HG03521 (cell line): ENCODE results near the gene MAL.

Source experiments
- ATAC-seq: cut with Tn5 transposase; IDR thresholded peaks from one replicate; pipeline ENCODE4 v1.9.1; 2021; ENCODE audit warnings: mild to moderate bottlenecking, moderate library complexity; ENCODE audit not compliant: unreplicated experiment

MAL gene

DNA sequence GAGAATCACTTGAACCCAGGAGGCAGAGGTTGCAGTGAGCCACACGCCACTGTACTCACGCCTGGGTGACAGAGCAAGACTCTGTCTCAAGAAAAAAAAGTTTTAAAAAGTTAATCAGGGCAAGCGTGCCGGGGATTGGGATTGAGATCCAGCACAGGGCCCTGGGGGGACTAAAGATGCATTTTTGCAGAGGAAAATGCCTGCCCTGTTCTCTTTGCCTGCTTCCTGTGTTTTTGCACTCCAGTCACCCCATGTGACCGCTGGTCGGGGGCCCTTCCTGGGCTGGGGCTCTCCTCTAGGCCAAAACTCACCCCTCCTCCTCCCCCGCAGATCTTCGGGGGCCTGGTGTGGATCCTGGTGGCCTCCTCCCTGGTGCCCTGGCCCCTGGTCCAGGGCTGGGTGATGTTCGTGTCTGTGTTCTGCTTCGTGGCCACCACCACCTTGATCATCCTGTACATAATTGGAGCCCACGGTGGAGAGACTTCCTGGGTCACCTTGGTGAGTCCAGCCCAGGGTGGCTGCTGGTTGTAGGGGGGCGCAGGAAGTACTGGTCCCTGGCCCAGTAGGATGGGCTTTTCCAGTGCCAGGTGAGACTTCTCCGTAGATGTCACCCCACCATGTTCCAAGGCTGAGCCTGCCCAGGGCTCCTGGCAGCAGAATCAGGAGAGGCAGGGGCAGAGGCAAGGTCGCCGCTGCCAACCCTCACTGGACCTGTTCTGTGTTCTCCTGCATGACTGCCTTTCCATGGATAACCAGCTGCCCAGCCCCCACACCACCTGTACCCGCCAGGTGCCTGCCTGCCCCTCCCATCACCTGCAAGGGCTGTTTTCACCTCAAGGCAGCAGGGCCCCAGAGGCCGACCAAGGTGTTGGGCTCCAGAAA lies 22.4 kb downstream of the MAL start:
- no peak for ATAC-seq

DNA sequence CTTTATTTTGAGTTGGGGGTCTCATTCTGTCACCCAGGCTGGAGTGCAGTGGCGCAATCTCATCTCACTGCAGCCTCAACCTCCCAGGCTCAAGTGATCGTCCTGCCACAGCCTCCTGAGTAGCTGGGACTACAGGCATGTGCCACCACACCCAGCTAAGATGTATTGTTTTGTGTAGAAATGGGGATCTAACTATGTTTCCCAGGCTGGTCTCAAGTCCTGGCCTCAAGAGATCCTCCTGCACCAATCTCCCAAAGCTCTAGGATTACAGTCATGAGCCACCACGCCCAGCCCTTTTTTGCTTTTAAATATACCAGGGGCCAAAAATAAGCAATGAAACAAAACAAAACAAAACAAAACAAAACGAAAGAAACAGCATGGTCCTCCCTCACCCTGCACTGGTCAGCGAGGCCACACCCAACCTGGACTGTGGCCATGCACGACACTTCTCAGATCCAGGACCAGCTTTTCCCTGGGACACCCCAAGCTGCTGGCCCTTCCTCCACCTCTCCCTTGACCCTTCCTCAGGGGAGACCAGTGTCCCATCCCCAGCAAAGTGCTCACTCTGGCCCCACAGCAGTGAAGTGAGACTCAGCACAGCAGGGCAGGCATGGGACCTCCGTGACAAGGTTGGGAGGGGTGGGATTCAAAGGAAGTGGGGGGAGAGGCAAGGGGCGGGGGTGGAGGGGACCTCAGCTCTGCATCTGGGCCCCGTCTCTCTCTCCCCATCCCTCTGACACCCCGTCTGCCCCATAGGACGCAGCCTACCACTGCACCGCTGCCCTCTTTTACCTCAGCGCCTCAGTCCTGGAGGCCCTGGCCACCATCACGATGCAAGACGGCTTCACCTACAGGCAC lies 23.5 kb downstream of the MAL start:
- no peak for ATAC-seq

DNA sequence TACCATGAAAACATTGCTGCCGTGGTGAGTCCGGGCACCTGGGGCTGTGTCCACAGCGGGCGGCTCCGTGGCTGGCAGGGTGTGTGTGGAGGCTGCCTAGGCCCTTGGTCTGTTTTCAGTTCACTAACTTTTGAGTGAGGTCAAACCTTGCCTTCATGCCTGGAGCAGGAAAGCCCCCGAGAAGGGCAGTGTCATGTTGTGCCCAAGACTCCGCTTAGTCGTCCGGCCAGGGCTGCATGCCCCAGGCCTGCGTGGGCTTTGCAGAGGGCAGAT lies 24.1 kb downstream of the MAL start:
- no peak for ATAC-seq

DNA sequence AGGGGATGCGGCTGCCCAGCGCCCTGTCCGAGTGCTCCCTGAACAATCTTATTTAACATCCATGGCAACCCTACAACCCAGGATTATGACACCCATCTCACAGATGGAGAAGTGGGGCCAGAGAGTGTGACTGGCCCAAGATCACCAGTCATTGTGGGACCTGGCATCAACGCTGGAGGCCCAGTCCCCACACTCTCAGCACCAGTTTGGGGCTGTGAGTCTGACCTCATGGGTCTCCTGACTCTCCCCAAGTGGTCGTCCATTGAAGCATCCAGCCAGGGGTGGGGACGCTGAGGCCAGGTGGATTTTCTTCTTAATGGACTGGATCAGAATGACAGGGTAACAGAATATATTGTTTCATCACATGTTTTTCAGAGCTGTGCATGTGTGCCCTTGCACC lies 24.5 kb downstream of the MAL start:
- ATAC-seq, result no peak

DNA sequence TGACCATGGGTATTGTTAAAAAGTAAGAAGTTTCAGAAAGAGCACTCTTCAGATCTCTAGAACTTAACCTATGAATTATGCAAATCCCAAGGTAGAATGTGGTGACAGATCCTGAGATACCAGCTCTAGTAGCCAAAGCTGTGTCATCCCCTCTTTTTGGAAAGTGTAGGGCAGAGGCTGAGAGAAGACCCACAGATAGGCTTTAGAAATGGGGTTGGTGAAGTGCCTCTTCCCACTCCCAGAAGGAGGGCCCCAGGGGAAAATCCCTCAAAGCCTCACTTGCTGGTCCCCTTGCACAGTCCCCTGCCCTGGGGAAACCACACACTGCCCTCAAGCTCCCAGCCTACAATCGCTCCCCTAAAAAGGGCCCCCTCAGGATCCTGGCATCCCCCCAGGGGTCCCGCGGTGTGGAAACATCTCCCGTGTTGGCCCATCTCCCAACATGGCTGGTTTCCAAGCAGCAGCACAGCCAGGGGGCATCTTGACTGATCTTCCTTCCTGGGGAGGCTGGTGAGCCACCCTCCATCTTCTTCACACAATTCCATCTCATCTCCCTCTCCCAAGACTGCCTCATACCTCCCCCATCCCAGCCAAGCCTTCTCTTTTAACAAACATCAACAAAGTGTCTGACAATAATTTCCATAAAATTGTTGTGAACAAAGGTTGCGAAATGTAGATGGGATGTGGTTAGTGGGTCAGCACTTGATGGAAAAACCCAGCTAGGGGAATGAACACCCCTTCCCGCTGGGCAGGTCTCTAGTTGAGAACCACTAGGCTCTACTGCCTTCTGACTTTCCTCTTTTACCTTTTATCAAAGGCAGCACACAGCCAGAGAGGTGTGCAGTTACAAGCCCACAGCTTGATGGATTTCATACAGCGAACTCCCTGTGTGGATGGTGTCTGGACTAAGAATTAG lies 25.1 kb downstream of the MAL start:
- ATAC-seq, result no peak

DNA sequence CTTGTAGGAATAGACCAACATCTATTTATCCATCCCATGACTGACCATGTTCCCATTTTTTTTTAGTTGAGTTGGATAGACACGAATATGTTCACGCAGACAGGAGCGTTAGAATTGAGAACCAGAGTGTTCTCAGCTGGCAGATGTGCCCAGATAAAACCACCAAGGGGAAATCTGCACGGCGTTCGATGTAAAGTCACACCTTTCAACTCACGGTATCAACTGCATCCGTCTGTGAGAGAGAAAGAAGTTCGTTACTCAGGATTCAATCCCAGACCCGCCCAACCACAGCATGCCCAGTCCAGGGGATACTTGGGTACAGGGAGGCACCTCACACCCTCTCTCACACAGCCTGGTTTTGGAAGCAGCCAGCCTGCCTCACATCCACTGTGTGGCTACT lies 26.1 kb downstream of the MAL start:
- no peak for ATAC-seq

DNA sequence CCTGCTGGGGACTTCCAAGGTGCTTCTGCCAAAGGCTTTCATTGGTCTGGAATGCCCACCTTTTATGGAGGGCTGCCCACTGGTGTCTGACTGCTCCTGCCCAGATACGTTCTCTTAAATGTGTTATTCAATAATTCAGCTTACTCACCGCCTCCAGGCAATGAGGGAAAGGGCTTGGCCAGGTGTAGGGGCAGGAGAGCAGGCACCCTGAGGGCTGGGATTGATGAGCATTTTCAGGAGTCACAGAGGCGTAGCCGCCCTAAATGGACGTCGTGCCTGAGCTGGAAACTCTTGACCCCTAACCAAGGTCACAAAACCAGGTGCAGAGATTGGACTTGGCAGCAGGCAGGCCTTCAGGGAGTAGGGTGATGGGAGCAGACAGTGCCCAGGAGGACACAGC lies 26.8 kb downstream of the MAL start:
- no peak for ATAC-seq

DNA sequence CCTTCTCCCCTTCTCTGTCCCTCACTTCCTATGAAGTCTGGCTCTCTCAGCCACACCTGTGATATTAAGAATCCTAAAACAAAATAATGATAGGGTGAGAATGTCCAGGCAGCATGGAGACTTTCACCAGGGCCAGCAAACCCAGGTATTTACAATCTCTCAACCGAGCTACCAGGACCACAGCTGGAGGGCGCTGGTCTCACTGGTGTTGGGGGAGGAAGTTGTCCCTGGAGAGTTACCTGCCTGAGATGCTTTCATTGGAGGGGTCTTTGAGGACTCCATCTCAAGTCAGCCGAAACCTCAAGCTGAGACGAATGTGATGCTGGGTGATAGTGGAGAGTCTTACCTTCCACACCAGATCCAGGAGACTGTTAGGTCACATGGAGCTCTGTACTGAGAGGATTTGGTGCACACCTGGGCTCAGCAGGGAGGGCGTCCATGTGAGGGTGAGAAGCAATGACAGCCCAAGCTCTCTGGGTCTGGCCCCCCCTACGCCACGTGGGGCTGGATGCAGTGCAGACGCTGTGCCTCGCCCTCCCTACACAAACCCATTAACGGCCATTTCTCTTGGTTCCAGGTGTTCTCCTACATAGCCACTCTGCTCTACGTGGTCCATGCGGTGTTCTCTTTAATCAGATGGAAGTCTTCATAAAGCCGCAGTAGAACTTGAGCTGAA lies 27.4 kb downstream of the MAL start:
- no peak for ATAC-seq

DNA sequence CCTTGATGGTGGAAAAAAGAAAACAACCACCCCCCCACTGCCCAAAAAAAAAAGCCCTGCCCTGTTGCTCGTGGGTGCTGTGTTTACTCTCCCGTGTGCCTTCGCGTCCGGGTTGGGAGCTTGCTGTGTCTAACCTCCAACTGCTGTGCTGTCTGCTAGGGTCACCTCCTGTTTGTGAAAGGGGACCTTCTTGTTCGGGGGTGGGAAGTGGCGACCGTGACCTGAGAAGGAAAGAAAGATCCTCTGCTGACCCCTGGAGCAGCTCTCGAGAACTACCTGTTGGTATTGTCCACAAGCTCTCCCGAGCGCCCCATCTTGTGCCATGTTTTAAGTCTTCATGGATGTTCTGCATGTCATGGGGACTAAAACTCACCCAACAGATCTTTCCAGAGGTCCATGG lies 28.0 kb downstream of the MAL start:
- no peak for ATAC-seq

DNA sequence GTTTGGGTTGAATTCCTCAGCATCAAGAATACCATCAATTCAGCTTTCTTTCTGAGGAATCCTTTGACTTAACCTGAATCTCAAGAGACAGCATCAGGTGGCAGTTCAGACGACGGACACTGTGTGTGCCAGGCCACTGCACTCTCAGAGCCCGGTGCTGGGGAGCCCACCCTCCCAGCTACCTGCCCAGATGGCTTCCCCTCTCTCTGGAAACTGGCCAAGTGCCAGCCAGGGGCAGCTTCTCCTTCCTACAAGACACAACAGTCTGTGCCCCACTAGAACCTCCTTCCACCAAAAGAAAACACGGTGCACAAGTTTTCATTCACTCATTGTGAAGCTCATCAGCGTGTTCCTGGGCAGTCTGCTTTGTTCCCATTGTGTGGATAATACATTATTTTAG lies 28.5 kb downstream of the MAL start:
- ATAC-seq, result no peak

DNA sequence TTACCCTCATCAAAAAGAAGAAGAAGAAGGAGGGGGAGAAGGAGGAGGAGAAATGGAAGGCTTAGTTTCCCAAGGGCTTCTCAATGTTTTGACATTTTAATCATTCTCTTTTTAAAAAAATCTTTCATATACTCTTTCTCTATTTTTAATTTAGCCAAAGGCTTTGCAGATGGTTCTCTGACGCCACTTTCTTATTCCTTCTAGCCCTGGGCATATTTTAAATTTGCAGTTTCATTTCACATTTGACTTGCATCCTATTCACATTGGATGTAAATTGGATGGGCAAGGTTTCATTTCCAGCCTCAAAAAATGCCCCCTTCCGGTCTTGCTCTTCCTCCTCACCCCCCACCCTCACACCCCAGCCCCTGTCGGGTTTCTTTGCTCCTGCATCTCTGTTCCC lies 29.8 kb downstream of the MAL start:
- ATAC-seq, result no peak

DNA sequence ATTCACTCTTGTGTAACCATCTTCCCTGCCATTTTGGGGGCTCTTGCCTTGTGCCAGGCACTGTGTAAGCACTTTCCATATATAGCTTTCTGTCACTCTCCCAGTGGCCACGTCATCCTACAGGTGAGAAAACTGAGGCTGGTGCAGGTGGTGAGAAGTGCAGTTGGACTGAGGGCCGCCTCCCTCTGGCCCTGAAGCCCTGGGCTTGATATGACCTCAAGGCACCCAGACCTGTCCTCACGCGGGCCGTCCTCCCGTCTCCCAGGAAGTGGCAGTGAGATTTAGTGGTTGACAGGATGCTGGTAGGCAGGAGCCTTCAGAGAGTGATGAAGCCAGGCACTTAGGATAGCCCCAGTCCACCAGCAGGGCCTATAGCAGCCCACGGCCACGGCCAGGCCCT lies 30.5 kb downstream of the MAL start:
- no peak for ATAC-seq

DNA sequence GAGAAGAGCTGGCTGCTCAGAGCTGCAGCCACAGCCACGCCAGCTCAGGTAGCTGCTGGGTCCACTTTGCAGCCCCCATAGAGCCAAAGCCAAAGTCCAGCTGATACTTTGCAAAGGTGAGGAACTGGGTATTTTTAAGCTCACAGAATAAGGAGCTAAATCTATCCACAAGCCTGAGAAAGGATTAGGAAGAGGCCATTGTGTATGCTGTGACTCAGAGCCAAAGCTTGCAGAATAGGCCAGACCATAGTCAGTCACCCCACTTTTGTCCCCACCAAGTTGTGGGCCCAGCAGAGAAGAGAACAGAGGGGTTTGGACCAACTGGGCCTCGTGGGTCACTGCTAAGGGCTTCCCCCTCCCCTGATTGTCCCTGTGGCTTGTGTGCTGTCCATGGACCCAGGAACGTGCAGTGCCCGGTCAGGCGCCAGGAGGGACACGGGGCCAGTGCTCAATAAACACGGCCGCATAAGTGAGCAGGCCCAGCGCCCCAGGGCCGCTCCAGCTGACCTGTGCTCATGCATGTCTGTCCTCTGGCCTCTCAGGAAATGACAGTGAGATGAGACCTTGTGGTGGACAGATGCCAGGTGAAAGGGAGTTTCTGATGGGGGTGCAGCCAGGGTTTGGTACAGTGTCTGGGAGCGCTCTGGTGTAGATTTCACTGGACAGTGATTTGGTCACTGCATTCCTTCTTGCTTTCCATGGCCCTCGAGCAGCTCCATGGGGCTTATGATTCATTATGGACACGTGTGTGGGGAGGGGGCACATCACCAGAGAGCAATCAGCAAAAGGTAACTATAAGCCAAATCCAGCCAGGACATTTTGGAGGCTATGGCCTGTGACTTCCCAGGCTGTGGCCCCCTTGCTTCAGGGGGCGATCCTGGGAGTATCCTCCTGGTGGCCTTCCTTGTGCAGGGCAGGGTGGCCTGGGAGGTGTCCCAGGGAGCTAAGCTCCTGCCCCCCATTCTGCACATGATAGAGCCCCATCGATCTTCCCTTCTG lies 31.3 kb downstream of the MAL start:
- ATAC-seq, result no peak

DNA sequence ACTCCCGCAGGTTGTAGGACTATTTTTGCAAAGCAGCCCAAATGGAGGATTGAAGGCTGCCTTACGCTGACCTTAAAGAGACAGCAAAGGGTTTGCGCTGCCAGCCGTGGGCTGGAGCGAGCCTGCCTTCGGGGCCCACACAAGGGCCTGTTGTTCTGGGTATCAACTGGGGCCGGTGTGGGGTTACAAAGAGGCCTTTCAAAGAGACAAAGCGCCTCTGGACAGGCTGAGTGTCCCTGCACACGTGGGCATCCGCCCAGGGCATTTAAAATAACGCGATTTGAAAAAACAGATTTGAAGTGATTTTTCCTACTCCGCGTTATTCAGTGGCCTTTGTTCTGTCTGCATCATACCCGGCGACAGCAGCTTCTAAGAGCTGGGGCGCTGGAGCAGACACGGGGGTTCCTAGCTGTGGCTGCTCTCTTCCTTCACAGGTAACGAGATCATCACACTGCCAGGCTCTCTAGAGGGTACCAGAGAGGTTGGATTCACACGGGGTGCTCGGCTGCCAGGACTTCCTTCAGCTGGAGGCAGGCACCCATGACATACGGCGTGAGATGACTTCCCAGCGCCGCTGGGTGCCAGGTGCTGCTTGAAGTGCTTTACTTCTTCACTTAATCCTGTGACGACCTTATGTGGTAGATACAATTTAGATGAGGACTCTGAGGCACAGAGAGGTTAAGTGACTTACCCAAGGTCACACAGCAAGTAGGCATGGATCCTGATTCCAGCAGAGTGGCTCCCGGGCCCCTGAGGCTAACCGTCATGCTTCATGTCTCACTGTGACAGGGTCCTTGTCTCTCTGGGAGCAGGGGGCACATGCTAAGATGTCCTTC lies 32.2 kb downstream of the MAL start:
- ATAC-seq, result no peak

DNA sequence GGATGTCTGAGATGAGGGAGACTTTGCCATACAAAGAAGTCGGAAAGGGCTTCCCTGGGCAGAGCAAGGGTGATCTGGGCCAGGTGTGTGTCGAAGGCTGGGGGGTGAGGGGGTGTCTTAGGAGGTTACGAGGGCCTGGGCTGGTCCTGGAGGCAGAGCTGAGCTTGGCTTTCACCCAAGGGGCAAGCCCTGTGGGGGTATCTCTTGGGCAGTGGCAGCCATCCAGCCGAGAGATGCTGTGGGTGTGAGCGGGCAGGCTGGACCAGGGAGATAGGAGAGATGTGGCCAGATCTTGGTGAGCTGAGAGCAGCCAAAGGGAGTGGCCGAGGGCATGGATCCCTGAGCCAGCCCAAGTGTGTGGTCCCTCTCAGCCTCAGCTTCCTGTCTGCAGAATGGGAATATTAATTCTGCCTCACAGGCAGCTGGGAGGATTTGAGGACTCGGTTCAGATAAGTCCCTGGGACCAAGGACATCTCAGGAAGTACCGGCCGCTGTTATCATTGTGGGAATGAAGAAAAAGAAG lies 33.0 kb downstream of the MAL start:
- ATAC-seq, result no peak

DNA sequence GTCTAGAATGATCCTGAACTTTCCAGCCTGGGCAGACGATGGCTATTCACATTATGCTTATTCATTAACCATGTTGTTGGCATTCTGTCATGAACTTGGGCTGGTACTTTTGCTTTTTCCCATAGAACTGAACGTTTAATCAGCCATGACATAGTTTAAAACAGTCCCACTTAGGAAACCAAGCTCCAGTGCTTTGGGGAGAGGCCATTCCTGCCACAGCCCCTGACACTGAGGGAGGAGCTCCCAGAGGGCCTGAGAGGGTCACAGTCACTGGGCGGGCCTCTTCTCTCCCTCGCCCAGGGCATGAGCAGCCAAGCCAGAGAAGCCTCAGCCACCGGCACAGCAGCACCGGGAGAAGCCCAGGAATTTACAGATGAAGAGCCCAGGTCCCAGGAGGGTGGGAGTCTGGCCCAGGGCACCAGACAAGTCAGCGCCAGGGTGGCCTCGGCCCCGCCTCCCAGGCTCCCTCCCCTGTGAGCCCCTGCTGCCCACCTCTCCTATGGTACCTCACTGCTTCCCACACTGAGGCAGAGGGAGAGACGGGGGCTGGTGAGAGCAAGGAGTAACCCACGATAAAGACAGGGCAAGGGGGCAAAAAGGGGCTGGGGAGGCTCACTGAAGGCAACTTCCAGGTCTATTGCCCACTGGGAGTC lies 33.6 kb downstream of the MAL start:
- ATAC-seq, result no peak

DNA sequence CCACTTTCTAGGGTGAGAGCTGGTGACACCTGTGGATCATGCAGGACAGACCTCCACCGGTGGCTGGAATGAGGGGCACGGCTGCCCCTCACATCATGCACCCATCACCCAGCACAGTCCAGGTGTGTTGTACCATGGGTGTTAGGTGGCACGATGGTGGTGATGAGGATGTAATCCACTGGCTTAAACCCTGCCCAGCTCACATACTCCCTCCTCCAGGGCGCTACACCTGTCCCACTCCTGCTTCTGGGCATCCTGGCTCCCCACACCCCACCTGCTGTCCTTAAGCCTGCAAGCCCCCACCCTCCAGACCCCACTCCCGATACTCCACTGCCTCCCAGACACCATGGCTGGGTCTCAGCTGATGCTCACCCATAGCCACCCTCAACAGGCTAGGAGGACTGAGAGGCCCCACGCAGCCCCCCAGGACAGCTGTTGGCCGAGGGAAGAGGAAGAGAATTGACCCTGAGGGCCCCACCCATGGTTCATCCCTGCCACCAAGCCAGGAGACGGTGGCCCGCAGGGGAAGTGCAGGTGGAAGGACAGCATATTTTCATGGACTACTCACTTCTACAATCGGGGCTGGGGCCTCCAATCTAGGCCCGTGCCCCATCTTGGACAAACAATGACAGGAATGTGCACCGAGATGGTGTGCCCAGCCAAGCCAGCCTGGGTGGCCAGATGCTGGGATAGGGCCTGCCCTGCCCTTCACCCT lies 34.3 kb downstream of the MAL start:
- no peak for ATAC-seq
